Middle frontal gyrus (tissue), 1 donor: Measurements from ENCODE around the gene FRMD4A.
"Not testable (repeated sequence)": the region's sequence is repeated elsewhere in the genome, so short reads cannot be mapped to it uniquely, and the experiment has no call there.

Source experiments
- DNase-seq: peaks from one replicate; pipeline ENCODE4 v3.0.0-alpha.2; 2015; ENCODE audit warnings: low spot score; ENCODE audit errors: extremely low spot score

The FRMD4A gene

GRCh38 chr10:13955409-13956068 is 375.2 kb downstream of the FRMD4A start:
- no peak for DNase-seq

- not testable (repeated sequence) for DNase-seq
Observed at GRCh38 chr10:13954195-13954594, 376.5 kb downstream of the FRMD4A start.

- DNase-seq, result no peak
Observed at GRCh38 chr10:13953371-13953770, 377.4 kb downstream of the FRMD4A start.

GRCh38 chr10:13950543-13950939 is 380.2 kb downstream of the FRMD4A start:
- no peak for DNase-seq

GRCh38 chr10:13949844-13950542 is 380.7 kb downstream of the FRMD4A start:
- DNase-seq, result no peak

GRCh38 chr10:13946209-13946460 is 384.6 kb downstream of the FRMD4A start:
- no peak for DNase-seq

- DNase-seq, result no peak
Observed at GRCh38 chr10:13945390-13946208, 385.1 kb downstream of the FRMD4A start.

- no peak for DNase-seq
Observed at GRCh38 chr10:13944823-13945222, 385.9 kb downstream of the FRMD4A start.

GRCh38 chr10:13943735-13944398 is 386.9 kb downstream of the FRMD4A start:
- DNase-seq, result no peak

- no peak for DNase-seq
Observed at GRCh38 chr10:13942035-13942434, 388.7 kb downstream of the FRMD4A start.

- no peak for DNase-seq
Observed at GRCh38 chr10:13939391-13939790, 391.3 kb downstream of the FRMD4A start.

- DNase-seq, result no peak
Observed at GRCh38 chr10:13938950-13939349, 391.8 kb downstream of the FRMD4A start.

GRCh38 chr10:13936826-13937225 is 393.9 kb downstream of the FRMD4A start:
- no peak for DNase-seq

GRCh38 chr10:13930120-13930519 is 400.6 kb downstream of the FRMD4A start:
- no peak for DNase-seq

- no peak for DNase-seq
Observed at GRCh38 chr10:13928451-13928850, 402.3 kb downstream of the FRMD4A start.

GRCh38 chr10:13925971-13926780 is 404.5 kb downstream of the FRMD4A start:
- no peak for DNase-seq

GRCh38 chr10:13924040-13924725 is 406.5 kb downstream of the FRMD4A start:
- no peak for DNase-seq

- DNase-seq, result no peak
Observed at GRCh38 chr10:13922586-13922985, 408.1 kb downstream of the FRMD4A start.

- DNase-seq, result no peak
Observed at GRCh38 chr10:13921941-13922340, 408.8 kb downstream of the FRMD4A start.

- DNase-seq, result not testable (repeated sequence)
Observed at GRCh38 chr10:13921131-13921530, 409.6 kb downstream of the FRMD4A start.
